IPS DF 19.7 (cell line): ENCODE results near the gene NOX5.

Experiments
- DNase-seq: peaks from one replicate; pipeline ENCODE4 v3.0.0-alpha.2; 2013; ENCODE audit warnings: low read depth, low spot score

NOX5 gene

DNA sequence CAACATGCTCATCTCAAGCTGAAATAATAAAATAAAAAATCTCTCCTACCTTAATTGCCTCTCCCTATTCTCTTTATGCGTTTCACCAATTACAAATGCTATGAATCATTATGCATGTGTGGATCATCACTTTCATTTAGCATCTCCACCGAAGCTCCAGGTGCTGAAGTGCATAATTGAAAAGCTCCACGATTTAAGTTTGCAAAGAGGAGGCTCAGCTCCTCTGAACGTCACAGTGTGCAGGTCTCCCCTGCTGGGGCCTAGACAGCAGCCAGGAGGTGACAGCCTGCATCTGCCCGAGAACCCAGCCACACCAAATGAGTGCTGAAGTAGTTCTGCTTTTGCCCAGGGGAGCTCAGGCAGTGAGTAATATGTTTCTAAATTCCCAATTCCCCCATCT lies 85.4 kb downstream of the NOX5 start:
- DNase-seq, result no peak

DNA sequence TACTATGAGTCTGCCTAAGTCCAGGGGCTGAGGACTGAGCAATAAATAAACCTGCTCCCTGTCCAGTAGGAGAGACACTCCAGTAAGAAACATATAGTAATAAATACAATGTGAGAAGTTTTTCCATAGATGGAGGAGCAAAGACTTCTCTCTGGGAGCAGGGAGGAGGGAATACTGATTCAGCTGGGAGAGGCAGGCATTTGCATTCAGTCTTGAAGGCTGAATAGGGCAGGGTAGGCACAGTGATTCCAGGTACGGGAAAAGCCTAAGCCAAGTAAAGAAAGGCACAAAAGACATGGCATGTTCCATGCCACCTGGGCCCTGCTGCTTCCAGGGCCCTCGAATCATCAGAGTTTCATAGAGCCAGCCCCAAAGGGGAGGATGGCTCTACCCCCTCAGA lies 86.3 kb downstream of the NOX5 start:
- DNase-seq, result no peak

DNA sequence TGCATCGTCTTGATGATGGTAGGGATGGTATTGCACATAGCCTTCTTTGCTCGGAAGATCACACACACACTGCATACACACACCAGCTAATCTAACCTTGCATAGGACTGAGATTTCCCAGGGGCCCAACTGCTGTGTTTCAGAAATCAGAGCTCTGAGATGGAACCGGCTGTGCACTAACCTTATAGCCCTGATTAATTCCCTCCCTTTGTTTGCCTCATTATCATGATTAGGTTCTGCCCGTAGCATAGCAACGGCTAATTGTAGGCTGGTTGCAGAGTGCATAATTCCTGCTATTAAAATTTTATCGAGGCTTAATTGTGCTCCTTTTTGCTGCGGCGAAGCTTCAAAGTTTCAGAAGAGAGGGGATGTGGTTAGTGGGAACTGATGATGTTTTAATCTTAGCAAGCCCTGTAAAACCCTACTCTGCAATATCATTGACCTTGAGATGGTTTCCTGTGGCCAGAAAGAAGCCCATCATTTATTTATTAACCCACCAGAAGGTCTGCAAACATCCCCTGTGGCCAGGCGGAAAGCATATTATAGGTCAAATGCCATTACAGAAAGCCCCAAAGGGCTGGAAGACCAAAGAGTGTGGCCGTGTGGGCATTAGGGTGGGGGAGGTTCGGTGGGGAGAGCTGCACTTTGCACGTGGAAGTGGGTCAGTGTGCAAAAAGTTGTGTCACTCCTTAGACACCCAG lies 89.7 kb downstream of the NOX5 start:
- no peak for DNase-seq

DNA sequence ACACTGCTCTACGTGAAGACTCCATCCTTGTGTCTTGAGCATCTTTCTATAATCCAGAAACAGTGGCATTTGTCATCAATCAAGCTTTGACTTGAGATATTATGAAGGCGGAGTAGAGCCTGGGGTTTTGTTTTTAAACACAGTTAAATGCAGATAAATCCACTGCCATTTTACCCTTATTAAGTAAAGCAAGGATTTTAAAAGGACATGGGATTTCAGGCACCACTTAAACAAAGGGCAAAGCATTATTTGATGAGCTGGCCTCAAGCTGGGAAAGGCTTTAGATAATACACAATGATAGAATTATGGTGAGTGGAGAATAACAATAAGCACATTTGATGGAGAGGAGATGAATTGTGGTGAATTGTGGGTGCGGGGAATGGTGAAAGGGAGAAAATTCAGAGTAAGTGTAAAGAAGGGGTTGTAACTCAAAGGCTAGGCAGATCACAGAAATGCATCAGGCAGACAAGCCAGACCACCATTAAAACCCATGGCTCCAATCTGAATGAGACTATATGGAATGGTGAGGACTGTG lies 91.0 kb downstream of the NOX5 start:
- DNase-seq, result no peak

DNA sequence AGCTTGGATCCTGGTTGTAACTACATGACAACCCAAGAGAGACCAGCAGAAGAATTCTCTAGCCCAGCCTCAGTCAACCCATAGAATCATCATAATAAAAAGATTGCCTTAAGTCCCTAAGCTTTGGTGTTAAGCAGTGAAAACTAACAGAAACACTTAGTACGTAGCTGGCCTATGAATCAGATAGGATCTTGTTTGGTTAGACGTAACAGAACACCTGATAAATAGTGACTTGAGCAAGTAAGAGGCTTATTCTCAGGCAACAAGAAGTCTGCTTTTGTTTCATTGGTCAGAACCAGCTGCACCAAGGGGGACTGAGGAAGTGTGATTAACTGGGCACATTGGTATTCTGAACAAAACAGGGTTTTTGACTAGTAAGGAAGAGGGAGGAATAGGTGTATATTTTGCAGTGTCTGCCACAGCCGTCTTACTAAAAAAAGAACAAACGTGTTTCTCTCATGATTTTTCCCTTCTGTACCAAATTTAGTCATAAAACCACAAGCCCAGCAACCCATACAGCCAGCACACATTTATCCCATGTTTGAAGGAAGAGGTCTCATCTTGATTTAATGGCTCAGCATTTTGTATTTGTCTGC lies 92.6 kb downstream of the NOX5 start:
- DNase-seq, result no peak
